ENCODE data around the gene TRIM52.
"Not testable (repeated sequence)": the region's sequence is repeated elsewhere in the genome, so short reads cannot be mapped to it uniquely, and the experiment has no call there.

The TRIM52 gene

DNA sequence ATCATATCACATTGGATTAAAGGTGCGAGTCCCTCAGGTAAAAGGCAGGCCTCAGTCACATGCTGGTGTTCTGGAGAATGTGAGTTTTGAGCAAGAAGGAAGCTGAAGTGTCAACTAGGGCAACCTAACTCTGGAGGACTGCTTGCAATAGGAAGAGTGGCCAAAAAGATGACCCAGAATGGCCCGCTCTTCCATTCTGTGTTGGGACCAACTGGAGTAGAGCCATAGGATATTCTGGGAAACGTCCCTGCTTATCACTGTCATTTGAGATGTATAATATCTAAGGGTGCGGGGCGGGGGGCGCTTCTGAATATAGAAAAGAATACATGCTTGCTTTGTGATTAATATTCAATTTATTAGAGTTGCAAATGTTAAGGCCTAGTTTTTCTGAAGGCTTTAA is 48.9 kb downstream of the TRIM52 start:
- DNase-seq, result no peak

GRCh38 chr5:181211208-181211607 is 49.7 kb downstream of the TRIM52 start:
- DNase-seq, result no peak

- not testable (repeated sequence) for DNase-seq
These were observed 50.2 kb downstream of the TRIM52 start for GRCh38 chr5:181210698-181211097.

GRCh38 chr5:181210148-181210547 is 50.8 kb downstream of the TRIM52 start:
- not testable (repeated sequence) for DNase-seq

GRCh38 chr5:181209006-181209405 is 51.9 kb downstream of the TRIM52 start:
- DNase-seq, result not testable (repeated sequence)

GRCh38 chr5:181207960-181208253 is 53.0 kb downstream of the TRIM52 start:
- DNase-seq, result no peak

DNA sequence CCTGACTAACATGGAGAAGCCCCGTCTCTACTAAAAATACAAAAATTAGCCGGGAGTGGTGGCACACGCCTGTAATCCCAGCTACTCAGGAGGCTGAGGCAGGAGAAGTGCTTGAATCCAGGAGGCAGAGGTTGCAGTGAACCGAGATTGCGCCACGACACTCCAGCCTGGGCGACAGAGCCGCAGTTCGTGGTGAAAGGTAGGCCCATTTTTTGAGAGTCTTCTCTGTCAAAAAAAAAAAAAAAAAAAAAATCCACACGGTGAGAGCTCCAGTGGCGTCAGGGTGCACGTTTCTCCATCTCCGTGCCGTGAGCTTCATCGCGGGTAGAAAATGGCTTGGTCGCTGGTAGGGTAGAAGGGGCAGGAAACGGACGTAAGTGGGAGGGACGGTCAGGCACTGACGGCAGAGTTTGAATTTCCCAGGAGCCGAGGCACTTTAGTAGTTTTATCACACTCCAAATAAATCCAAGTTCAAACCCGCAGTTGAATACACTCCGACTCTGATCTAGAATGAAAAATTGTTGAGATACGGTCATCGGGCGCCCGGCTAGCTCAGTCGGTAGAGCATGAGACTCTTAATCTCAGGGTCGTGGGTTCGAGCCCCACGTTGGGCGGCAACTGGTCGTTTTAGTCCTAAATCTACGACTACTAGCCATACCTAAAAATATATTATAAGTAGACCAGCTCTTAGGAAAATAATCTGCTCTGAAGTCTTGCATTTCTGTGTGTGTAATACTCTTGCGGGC is 53.6 kb downstream of the TRIM52 start:
- DNase-seq, result no peak

DNA sequence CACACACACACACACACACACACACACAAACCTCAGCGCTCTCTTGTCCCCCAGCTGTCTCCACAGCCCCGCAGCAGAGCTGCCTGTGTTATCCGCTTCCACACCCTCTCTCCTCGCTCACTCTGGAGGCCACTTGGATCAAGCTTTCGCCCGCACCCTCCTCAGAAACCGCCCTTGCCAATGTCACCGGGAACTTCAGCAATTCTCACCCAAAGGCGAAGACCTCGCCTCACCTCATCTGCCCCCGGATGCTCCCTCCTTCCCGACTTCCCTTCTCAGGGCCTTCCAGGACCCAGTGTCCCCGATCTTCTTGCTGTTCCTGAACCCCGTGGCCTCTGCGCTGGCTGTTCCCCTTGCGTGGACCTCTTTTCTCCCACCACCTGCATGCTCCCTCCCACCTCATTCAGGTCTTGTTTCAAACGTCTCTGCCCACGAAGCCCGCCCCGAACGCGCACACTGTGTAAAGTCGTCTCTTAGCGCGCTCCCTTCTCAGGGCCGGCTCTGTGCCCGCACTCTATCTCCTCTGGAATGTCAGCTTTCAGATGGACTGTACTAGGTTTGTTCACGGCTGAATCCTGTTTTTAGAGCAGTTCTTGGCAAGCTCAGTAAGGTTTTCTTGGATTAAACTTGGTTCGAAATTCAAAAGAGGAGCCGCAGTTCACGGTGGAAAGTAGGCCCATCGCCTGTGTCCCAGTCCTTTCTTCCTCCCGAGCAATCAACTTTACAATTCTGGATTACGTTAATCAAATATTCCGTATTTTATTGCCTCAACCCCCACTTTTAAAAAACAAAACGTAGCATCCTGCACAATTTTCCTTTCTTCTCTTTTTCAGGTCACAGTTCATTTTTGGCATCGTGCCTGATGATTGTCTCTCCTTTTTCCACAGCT is 54.9 kb downstream of the TRIM52 start:
- no peak for DNase-seq

Data from NCI-H446 (cell line).